Amygdala (tissue), 56 donors: ENCODE data around the gene CTAGE15.
"Not testable (repeated sequence)": the region's sequence is repeated elsewhere in the genome, so short reads cannot be mapped to it uniquely, and the experiment has no call there.

Source experiments
- DNase-seq, 56 donors: peaks; one replicate each; lab custom pipeline; 2025; lab: John Stamatoyannopoulos, UW

The CTAGE15 gene

GRCh38 chr7:143622130-143622529 is 50.5 kb downstream of the CTAGE15 start:
- not testable (repeated sequence) for DNase-seq
